Measurements from ENCODE around the gene RAPGEF1. TPM values are rescaled to one million over a fixed set of nuclear protein-coding genes. Genes with fewer than 3 reads are reported as not detected.

The RAPGEF1 gene
- total and polyA plus RNA-seq, 9 donors = 17.0 to 64.4 (median 36.4) TPM

DNA sequence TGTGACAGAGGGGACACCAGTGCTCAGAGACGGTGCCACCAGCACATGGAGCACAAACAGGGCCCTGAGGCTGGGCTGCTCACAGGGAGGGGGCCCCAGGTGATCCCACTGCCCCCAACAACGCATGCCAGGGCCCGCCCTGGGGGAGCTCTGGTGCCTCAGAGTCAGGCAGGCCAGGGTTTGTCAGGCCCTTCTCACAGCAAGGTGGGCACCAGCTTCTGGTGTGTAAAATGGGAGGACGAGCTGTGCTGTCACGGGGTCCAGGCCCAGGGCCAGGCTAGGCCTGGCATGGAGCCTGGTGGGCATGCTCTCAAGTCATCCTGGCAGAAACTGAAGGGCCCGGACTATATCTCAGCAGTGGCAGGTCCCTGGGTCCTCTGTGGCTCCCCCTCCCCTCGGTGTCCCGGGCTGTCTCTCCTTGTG lies 160.1 kb downstream of the RAPGEF1 start:
- Histone ChIP-seq H3K4me1 (ENCODE audit: insufficient read depth) (no peaks in the 10 kb centered on the region), H3K36me3 (no peaks in the 10 kb centered on the region), H3K9me3 (no peaks in the 10 kb centered on the region), H3K27ac (no peak overlapping the region), H3K27me3 (no peaks in the 10 kb centered on the region), H3K4me3 (no peak overlapping the region)
- whole genome bisulfite sequencing, 3 donors = 75 to 95% (median 81%) methylated on average over 5 to 8 of the region's 8 CpGs
- no peak for DNase-seq
- intact Hi-C loops (cut with DNase I) = no loop called here
- TF ChIP-seq EP300 (IDR thresholded peaks at IDR 0.05) (no peak), POLR2A (IDR thresholded peaks at IDR 0.05) (no peak), CTCF (IDR thresholded peaks at IDR 0.05) (no peak)

DNA sequence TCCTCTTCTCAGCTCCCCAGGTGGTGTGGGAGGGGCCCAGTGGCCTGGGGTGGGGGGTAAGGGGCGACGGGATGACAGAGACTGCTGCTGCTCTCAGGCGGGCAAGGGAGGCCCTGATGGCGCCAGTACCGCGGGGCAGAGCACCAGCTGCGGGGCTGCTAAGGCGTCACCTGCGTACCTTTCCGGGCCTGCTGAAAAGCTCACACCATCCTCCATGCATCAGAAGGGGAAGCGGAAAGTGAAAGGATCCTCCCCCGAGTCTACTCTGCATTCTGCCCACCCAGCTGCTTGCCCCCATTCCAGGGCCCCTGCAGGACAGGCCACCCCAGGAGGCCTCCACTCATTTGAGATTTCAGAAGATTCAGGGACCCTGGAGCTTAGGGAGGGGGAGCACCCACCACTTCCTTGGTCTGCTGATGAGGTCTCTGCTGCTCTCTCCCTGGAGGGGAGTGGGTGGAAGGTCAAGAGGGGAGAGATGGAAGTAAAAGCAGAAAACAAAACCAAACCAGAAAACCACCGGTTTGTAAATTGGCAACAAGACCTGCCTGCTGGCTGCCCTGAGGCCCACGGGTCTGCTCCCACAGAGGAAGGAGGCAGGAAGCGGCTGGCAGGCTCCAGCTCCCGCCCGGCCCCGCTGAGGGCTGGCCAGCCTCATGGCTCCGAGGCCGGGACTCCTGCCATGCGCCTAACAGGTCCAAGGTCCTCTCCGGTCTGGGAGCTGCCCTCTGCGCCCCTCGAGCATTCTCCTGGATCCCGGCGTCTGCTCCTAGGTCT lies 161.0 kb downstream of the RAPGEF1 start:
- TF ChIP-seq POLR2A (IDR thresholded peaks at IDR 0.05) (no peak), CTCF (IDR thresholded peaks at IDR 0.05) (no peak), EP300 (IDR thresholded peaks at IDR 0.05) (no peak)
- Histone ChIP-seq H3K4me3 (no peak overlapping the region), H3K27me3 (no peaks in the 10 kb centered on the region), H3K27ac (no peak overlapping the region), H3K4me1 (ENCODE audit: insufficient read depth) (no peaks in the 10 kb centered on the region), H3K9me3 (no peaks in the 10 kb centered on the region), H3K36me3 (no peaks in the 10 kb centered on the region)
- WGBS, 3 donors = 49 to 59% (median 57%) methylated on average over 26 of the region's 26 CpGs
- DNase-seq = peak in 2 of 5 donors; percentile 19 to 64
- intact Hi-C loops (cut with DNase I) = no loop called here

GRCh38 chr9:131578021-131578420 lies 161.9 kb downstream of the RAPGEF1 start:
- Histone ChIP-seq H3K4me1 (ENCODE audit: insufficient read depth) (no peaks in the 10 kb centered on the region), H3K4me3 (no peak overlapping the region), H3K27ac (no peak overlapping the region), H3K27me3 (no peaks in the 10 kb centered on the region), H3K9me3 (no peaks in the 10 kb centered on the region), H3K36me3 (no peaks in the 10 kb centered on the region)
- DNase-seq = peak in 1 of 5 donors; percentile 9
- intact Hi-C loops (cut with DNase I) = no loop called here
- no peak for TF ChIP-seq CTCF (IDR thresholded peaks at IDR 0.05)
- TF ChIP-seq EP300 (IDR thresholded peaks at IDR 0.05) = no peak
- WGBS, 3 donors = 91 to 95% (median 92%) methylated on average over 13 of the region's 13 CpGs

DNA sequence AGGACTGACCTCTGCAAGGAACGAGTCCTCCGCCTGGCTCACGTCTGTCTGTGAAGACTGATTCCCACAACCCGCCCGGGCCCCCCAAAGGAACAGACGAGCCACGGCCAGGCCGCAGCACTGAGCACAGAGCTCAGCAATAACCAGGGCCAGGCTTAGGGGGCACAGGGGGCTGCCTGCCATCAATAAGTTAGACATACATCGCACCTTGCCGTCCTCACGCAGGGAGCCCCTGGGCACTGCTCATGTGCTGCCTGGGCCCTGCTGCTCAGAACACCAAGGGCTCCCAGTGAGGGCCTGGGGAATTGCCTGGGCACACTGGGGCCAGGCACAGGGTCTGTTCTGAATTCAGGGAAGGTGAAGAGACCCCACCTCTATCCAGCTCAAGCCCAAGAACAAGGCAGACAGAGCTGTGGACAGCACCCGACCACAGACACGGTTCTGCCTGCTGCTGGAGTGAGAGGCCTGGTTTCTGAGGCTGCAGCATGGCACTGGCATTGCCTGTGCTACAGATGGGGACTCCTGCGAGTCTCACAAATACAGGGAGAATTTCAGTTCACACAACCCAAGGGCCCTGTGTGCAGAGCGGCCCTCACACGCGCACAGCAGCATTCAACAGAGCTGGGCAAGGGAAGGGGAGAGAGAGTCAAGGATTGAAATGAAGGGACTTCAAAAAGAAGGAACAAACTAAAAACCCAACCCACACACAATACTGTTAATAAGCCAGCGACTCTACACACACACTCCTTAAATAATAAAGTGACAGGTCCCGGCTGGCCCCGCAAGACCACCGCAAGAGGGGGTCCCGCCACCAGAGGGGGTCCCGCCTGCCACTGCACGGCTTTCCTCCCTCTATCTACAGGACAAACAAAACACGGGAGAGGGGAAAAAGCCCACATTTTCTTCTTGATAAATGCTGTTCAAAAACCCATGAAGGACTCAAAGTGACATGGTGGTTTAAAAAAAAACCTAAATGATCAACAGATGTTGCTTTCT lies 162.6 kb downstream of the RAPGEF1 start:
- Histone ChIP-seq H3K4me3 (no peak overlapping the region), H3K27me3 (no peaks in the 10 kb centered on the region), H3K36me3 (no peaks in the 10 kb centered on the region), H3K9me3 (no peaks in the 10 kb centered on the region), H3K27ac (no peak overlapping the region), H3K4me1 (ENCODE audit: insufficient read depth) (no peaks in the 10 kb centered on the region)
- TF ChIP-seq CTCF (IDR thresholded peaks at IDR 0.05) = no peak
- intact Hi-C loops (cut with DNase I) = no loop called here
- DNase-seq = peak in 1 of 5 donors; percentile 9
- WGBS, 3 donors = 86 to 89% (median 89%) methylated on average over 25 of the region's 25 CpGs

Measured in ovary (tissue), 9 donors.